Prostate gland (tissue), 2 donors: ENCODE data around the gene RCN2. TPM values are rescaled to one million over a fixed set of nuclear protein-coding genes. Genes with fewer than 3 reads are reported as not detected.

Source experiments
- DNase-seq: peaks from one replicate; pipeline ENCODE4 v3.0.0-alpha.2; 2019; ENCODE audit warnings: low spot score
- H3K27ac ChIP-seq, 2 donors: fragments of 200-600 bp; sonication (generic); 2 replicates each; pipeline ENCODE4 v1.5.1; 2017 to 2019
- H3K27me3 ChIP-seq: fragments of 200-600 bp; sonication (generic); replicated peaks from 2 replicates; pipeline ENCODE4 v1.5.1; 2019; ENCODE audit not compliant: insufficient read depth
- H3K36me3 ChIP-seq, 2 donors: fragments of 200-600 bp; sonication (generic); 1 replicate in 1 of 2; 2 replicates in 1 of 2; pipeline versions ENCODE4 v1.5.1 to v1.8.1; 2017 to 2019
- H3K4me1 ChIP-seq: fragments of 200-600 bp; sonication (generic); replicated peaks from 2 replicates; pipeline ENCODE4 v1.5.1; 2019
- H3K4me3 ChIP-seq, 2 donors: fragments of 200-600 bp; sonication (generic); 2 replicates each; pipeline ENCODE4 v1.5.1; 2017 to 2019
- H3K9me3 ChIP-seq: fragments of 200-600 bp; sonication (generic); 2 replicates; pipeline ENCODE4 v1.5.1; 2017
- CTCF ChIP-seq, 4 experiments: fragments of 200-600 bp in 2 of 4; fragments of 450-650 bp in 2 of 4; sonication (generic) in 2 of 4; IDR thresholded peaks; 1 replicate in 3 of 4; 2 replicates in 1 of 4; pipeline ENCODE4 v1.5.1; 2016 to 2019; ENCODE audit warnings: antibody characterized with exemption in 4 of 4, mild to moderate bottlenecking in 2 of 4, moderate library complexity in 2 of 4
- POLR2A ChIP-seq: fragments of 450-650 bp; IDR thresholded peaks from one replicate; pipeline ENCODE4 v1.6.1; 2016; ENCODE audit warnings: antibody characterized with exemption, mild to moderate bottlenecking
- POLR2AphosphoS5 ChIP-seq: sonication (generic); formaldehyde crosslinking; IDR thresholded peaks from one replicate; pipeline ENCODE4 v1.6.1; 2017; ENCODE audit warnings: antibody characterized with exemption
- WGBS: methylation state at CpG from one replicate; pipeline ENCODE4 v1.1.5; 2018; 5-methylcytosine and 5-hydroxymethylcytosine counted together
- intact Hi-C: fragments of 100-400 bp; cut with DNase I; formaldehyde crosslinking; loops from one replicate; pipeline ENCODE4 v1.14.2; 2022
- total RNA-seq, 2 donors: library from RNA; depleted of rRNA; stranded (reverse); fragments of >200 nt; gene quantifications; one replicate each; pipeline ENCODE4 v1.1.0, GENCODE V29; 2016

Gene RCN2
- total RNA-seq, 2 donors from 2014 or later, result 31.4 to 49.5 TPM

- DNase-seq, result no peak
- intact Hi-C loops, result no loop called here
- 80% methylated on average over 6 of the region's 6 CpGs for WGBS
Measured at GRCh38 chr15:76982756-76983155, 51.2 kb downstream of the RCN2 start.

GRCh38 chr15:76983590-76984375, 52.2 kb downstream of the RCN2 start:
- Histone ChIP-seq H3K27me3 (no peaks in the 10 kb centered on the region), H3K36me3 (no peaks in the 10 kb centered on the region), H3K4me3 (no peak overlapping the region), H3K27ac (no peak overlapping the region), H3K9me3 (no peaks in the 10 kb centered on the region), H3K4me1 (no peaks in the 10 kb centered on the region)
- DNase-seq, result no peak
- intact Hi-C loops, result no loop called here
- 83% methylated on average over 4 of the region's 4 CpGs for WGBS
- TF ChIP-seq POLR2A (no peak), CTCF (IDR thresholded peaks at IDR 0.05) (no peak), POLR2AphosphoS5 (no peak)

More at GRCh38 chr15:76982756-76983155, 51.2 kb downstream of the RCN2 start:
- no peaks in the 10 kb centered on the region for H3K36me3 ChIP-seq
- no peak for TF ChIP-seq CTCF (IDR thresholded peaks at IDR 0.05)
- no peak for TF ChIP-seq POLR2AphosphoS5
- TF ChIP-seq POLR2A, result no peak
- H3K27me3 ChIP-seq, result no peaks in the 10 kb centered on the region
- no peak overlapping the region for H3K4me3 ChIP-seq
- H3K9me3 ChIP-seq, result no peaks in the 10 kb centered on the region
- no peaks in the 10 kb centered on the region for H3K4me1 ChIP-seq
- H3K27ac ChIP-seq, result no peak overlapping the region

GRCh38 chr15:76986743-76987142, 55.2 kb downstream of the RCN2 start:
- TF ChIP-seq POLR2A (no peak), CTCF (IDR thresholded peaks at IDR 0.05) (no peak), POLR2AphosphoS5 (no peak)
- H3K4me1 ChIP-seq, result no peaks in the 10 kb centered on the region
- WGBS, result 88% methylated on average over 3 of the region's 3 CpGs
- H3K27me3 ChIP-seq, result no peaks in the 10 kb centered on the region
- no peaks in the 10 kb centered on the region for H3K9me3 ChIP-seq
- H3K27ac ChIP-seq, result no peak overlapping the region
- H3K36me3 ChIP-seq, result no peaks in the 10 kb centered on the region
- no peak overlapping the region for H3K4me3 ChIP-seq
- DNase-seq, result no peak
- intact Hi-C loops, result no loop called here

- Histone ChIP-seq H3K4me3 (no peak overlapping the region), H3K27me3 (no peaks in the 10 kb centered on the region), H3K36me3 (no peaks in the 10 kb centered on the region), H3K27ac (no peak overlapping the region), H3K4me1 (no peaks in the 10 kb centered on the region), H3K9me3 (no peaks in the 10 kb centered on the region)
- TF ChIP-seq POLR2AphosphoS5 (no peak), POLR2A (no peak), CTCF (IDR thresholded peaks at IDR 0.05) (no peak)
- DNase-seq, result no peak
- intact Hi-C loops, result no loop called here
- 86% methylated on average over 6 of the region's 6 CpGs for WGBS
Measured at GRCh38 chr15:76987276-76987675, 55.7 kb downstream of the RCN2 start.
